HCT116 (cell line): ENCODE data around the gene TIPRL. TPM values are rescaled to one million over a fixed set of nuclear protein-coding genes. Genes with fewer than 3 reads are reported as not detected.

Source experiments
- ATAC-seq: fragments of 200-7000 bp; cut with Tn5 transposase; 2 replicates; pipeline ENCODE4 v1.9.1; 2020; ENCODE audit warnings: mild to moderate bottlenecking, moderate library complexity
- BruUV-seq: library from RNA; stranded (reverse); fragments of 400-500 nt; replicated peaks from 2 replicates; lab custom pipeline; 2021; lab: Mats Ljungman, UMichigan
- CTCF ChIA-PET: fragments of 300-600 bp; sonication (Branson Sonifier 250); formaldehyde crosslinking; loops from one replicate; lab custom pipeline; 2021; ENCODE audit warnings: antibody characterized with exemption; lab: Charles Lee
- POLR2A ChIA-PET: fragments of 300-600, 350-600 bp; sonication (Branson Sonifier 250); formaldehyde crosslinking; loops from one replicate; lab custom pipeline; 2021; ENCODE audit warnings: antibody characterized with exemption; lab: Charles Lee
- RAD21 ChIA-PET, 2 experiments: fragments of 300-600 bp; sonication (Branson Sonifier 250); formaldehyde crosslinking; loops; one replicate each; lab custom pipeline; 2023; ENCODE audit warnings: low total read pairs in 2 of 2; ENCODE audit not compliant: uncharacterized antibody in 2 of 2, unreplicated experiment in 2 of 2, low non-redundant PET in 1 of 2; lab: Charles Lee
- DNase-seq: peaks from one replicate; pipeline ENCODE4 v3.0.0-alpha.2; 2010; ENCODE audit warnings: low read depth, low spot score
- H2AFZ ChIP-seq: fragments of 200-600 bp; shearing (Covaris generic), sonication (generic); 2 replicates; pipeline ENCODE4 v1.6.1; 2017; ENCODE audit warnings: low read depth, mixed run types, mixed read lengths, antibody characterized with exemption, low read length; ENCODE audit not compliant: poor library complexity, severe bottlenecking
- H3K27ac ChIP-seq: 2 replicates; pipeline ENCODE4 v1.5.1; 2012; ENCODE audit warnings: low read depth, low read length
- H3K27me3 ChIP-seq: fragments of 200-600 bp; sonication (generic); 2 replicates; pipeline ENCODE4 v1.6.1; 2016; ENCODE audit warnings: mixed run types, low read length, mixed read lengths; ENCODE audit not compliant: insufficient read depth
- H3K36me3 ChIP-seq, 2 experiments: fragments of 200-500 bp in 1 of 2; fragments of 200-600 bp in 1 of 2; sonication (Bioruptor generic) in 1 of 2; sonication (generic) in 1 of 2; 2 replicates each; pipeline versions ENCODE4 v1.5.1 to v1.6.1; 2014 to 2016; ENCODE audit warnings: low read length in 2 of 2, inconsistent platforms in 1 of 2, mixed read lengths in 1 of 2, mixed run types in 1 of 2; ENCODE audit not compliant: insufficient read depth in 2 of 2, control insufficient read depth in 1 of 2
- H3K4me1 ChIP-seq, 2 experiments: fragments of 200-600 bp in 1 of 2; sonication (generic) in 1 of 2; 2 replicates each; pipeline versions ENCODE4 v1.5.1 to v1.6.1; 2012 to 2017; ENCODE audit warnings: low read length in 2 of 2, inconsistent platforms in 1 of 2, mild to moderate bottlenecking in 1 of 2, mixed read lengths in 1 of 2, mixed run types in 1 of 2, moderate library complexity in 1 of 2; ENCODE audit not compliant: insufficient read depth in 2 of 2, control insufficient read depth in 1 of 2
- H3K4me2 ChIP-seq: fragments of 200-600 bp; sonication (generic); 2 replicates; pipeline ENCODE4 v1.6.1; 2017; ENCODE audit warnings: mixed run types, low read length, mixed read lengths
- H3K4me3 ChIP-seq, 2 experiments: fragments of 200-600 bp in 1 of 2; sonication (generic) in 1 of 2; replicated peaks in 1 of 2; 2 replicates each; pipeline ENCODE4 v1.5.1; 2011 to 2016; ENCODE audit warnings: low read length in 2 of 2, control low read depth in 1 of 2, low read depth in 1 of 2, mild to moderate bottlenecking in 1 of 2, mixed read lengths in 1 of 2, mixed run types in 1 of 2
- H3K79me2 ChIP-seq: fragments of 200-600 bp; sonication (generic); 2 replicates; pipeline ENCODE4 v1.6.1; 2017; ENCODE audit warnings: mild to moderate bottlenecking, mixed run types, low read length, moderate library complexity, mixed read lengths; ENCODE audit not compliant: insufficient read depth
- H3K9ac ChIP-seq: fragments of 200-600 bp; sonication (generic); 2 replicates; pipeline ENCODE4 v1.6.1; 2016; ENCODE audit warnings: low read length, mixed read lengths
- H3K9me2 ChIP-seq: fragments of 200-600 bp; sonication (generic), shearing (Covaris generic); 2 replicates; pipeline ENCODE4 v1.6.1; 2017; ENCODE audit warnings: mixed run types, mild to moderate bottlenecking, moderate library complexity; ENCODE audit not compliant: insufficient read depth
- H3K9me3 ChIP-seq, 2 experiments: fragments of 200-500 bp in 1 of 2; fragments of 200-600 bp in 1 of 2; sonication (Bioruptor generic) in 1 of 2; sonication (generic) in 1 of 2; 2 replicates each; pipeline ENCODE4 v1.6.1; 2014 to 2017; ENCODE audit warnings: low read length in 2 of 2, mixed read lengths in 2 of 2, inconsistent platforms in 1 of 2, low read depth in 1 of 2, mild to moderate bottlenecking in 1 of 2, mixed run types in 1 of 2, moderate library complexity in 1 of 2; ENCODE audit not compliant: control insufficient read depth in 1 of 2, insufficient read depth in 1 of 2
- H4K20me1 ChIP-seq: fragments of 200-600 bp; sonication (generic), shearing (Covaris generic); 2 replicates; pipeline ENCODE4 v1.6.1; 2017; ENCODE audit warnings: mixed run types, mild to moderate bottlenecking, moderate library complexity; ENCODE audit not compliant: insufficient read depth
- ATF3 ChIP-seq: IDR thresholded peaks from 2 replicates; pipeline ENCODE4 v1.6.1; 2012
- CEBPB ChIP-seq: IDR thresholded peaks from 2 replicates; pipeline ENCODE4 v1.6.1; 2012; ENCODE audit warnings: low read depth
- ELF1 ChIP-seq: IDR thresholded peaks from 2 replicates; pipeline ENCODE4 v1.6.1; 2012; ENCODE audit warnings: low read depth, borderline replicate concordance
- EZH2 ChIP-seq: fragments of 200-600 bp; sonication (generic); IDR thresholded peaks from 2 replicates; pipeline ENCODE4 v1.6.1; 2017; ENCODE audit warnings: antibody characterized with exemption, mixed run types
- FOSL1 ChIP-seq: IDR thresholded peaks from 2 replicates; pipeline ENCODE4 v1.6.1; 2012; ENCODE audit warnings: low read depth
- JUND ChIP-seq: IDR thresholded peaks from 2 replicates; pipeline ENCODE4 v1.6.1; 2012
- MAX ChIP-seq: IDR thresholded peaks from 2 replicates; pipeline ENCODE4 v1.6.1; 2012
- POLR2A ChIP-seq: IDR thresholded peaks from 2 replicates; pipeline ENCODE4 v1.7.0; 2011; ENCODE audit warnings: borderline replicate concordance; ENCODE audit not compliant: insufficient read depth, insufficient read length; ENCODE audit errors: extremely low read depth
- POLR2AphosphoS5 ChIP-seq: IDR thresholded peaks from 2 replicates; pipeline ENCODE4 v1.6.1; 2011; ENCODE audit warnings: mild to moderate bottlenecking, low read depth, low read length, moderate library complexity
- SIN3A ChIP-seq: IDR thresholded peaks from 2 replicates; pipeline ENCODE4 v1.6.1; 2012; ENCODE audit warnings: low read depth
- SRF ChIP-seq: IDR thresholded peaks from 2 replicates; pipeline ENCODE4 v1.6.1; 2012; ENCODE audit warnings: low read depth
- intact Hi-C: fragments of 100-400 bp; cut with micrococcal nuclease; formaldehyde crosslinking; loops from 2 replicates; pipeline ENCODE4 v1.10.0; 2022
- total RNA-seq: library from RNA; stranded (reverse); gene quantifications from one replicate; pipeline ENCODE4 v1.2.1, GENCODE V29; 2021; ENCODE audit not compliant: unreplicated experiment

Gene TIPRL
- total RNA-seq, 1 experiment from 2014 or later: 36.4 TPM

- TF ChIP-seq CEBPB (no peak), ATF3 (no peak), POLR2AphosphoS5 (no peak), EZH2 (no peak), SRF (no peak), JUND (no peak)
Observed at GRCh38 chr1:168138134-168138533, 40.6 kb upstream of the TIPRL start (continued).

- no peaks in the 10 kb centered on the region for H4K20me1 ChIP-seq
- no peak overlapping the region for H3K9ac ChIP-seq
- TF ChIP-seq ELF1 (no peak), FOSL1 (no peak), POLR2A (no peak)
- ATAC-seq (no peak), DNase-seq (no peak)
- POLR2A ChIA-PET: no interaction called here
- RAD21 ChIA-PET: no interaction called here
- intact Hi-C loops: no loop called here
- no peak overlapping the region for H3K4me3 ChIP-seq
- peaks cover 11 to 26% of the 10 kb centered on the region in 2 experiments; a peak in 3 of 4 replicates for H3K4me1 ChIP-seq
- BruUV-seq: no TSS peak
- H3K27me3 ChIP-seq: no peaks in the 10 kb centered on the region
- H3K9me3 ChIP-seq: no peaks in the 10 kb centered on the region
- H3K27ac ChIP-seq: no peak overlapping the region
- no peaks in the 10 kb centered on the region for H3K9me2 ChIP-seq
- CTCF ChIA-PET: interaction anchor here (1.4 kb wide), 1 partner anchor 8 kb away, joined by 4 read pairs; no protein-coding TSS in a partner anchor
- H3K36me3 ChIP-seq: no peaks in the 10 kb centered on the region
- no peak overlapping the region for H3K4me2 ChIP-seq
- H3K79me2 ChIP-seq: no peaks in the 10 kb centered on the region; the same call in 1 of the 2 replicates
- H2AFZ ChIP-seq: no peak overlapping the region
Observed at GRCh38 chr1:168139070-168139469, 39.7 kb upstream of the TIPRL start.

- no peak overlapping the region for H3K4me2 ChIP-seq
- POLR2A ChIA-PET: no interaction called here
- no peaks in the 10 kb centered on the region for H3K79me2 ChIP-seq
Observed at GRCh38 chr1:168141871-168142385, 36.8 kb upstream of the TIPRL start.

More at GRCh38 chr1:168141871-168142385, 36.8 kb upstream of the TIPRL start:
- no peak overlapping the region for H3K27ac ChIP-seq
- RAD21 ChIA-PET: no interaction called here
- DNase-seq (no peak), ATAC-seq (no peak)
- intact Hi-C loops: no loop called here
- H3K9ac ChIP-seq: no peak overlapping the region
- H3K4me1 ChIP-seq: peaks cover 0 to 23% of the 10 kb centered on the region in 2 experiments; a peak in 2 of 4 replicates
- CTCF ChIA-PET: interaction anchor here (1.2 kb wide), 1 partner anchor 59 kb away, joined by 3 read pairs; no protein-coding TSS in a partner anchor
- no peaks in the 10 kb centered on the region for H3K27me3 ChIP-seq
- no peak overlapping the region for H3K4me3 ChIP-seq
- no peak overlapping the region for H2AFZ ChIP-seq
- H3K9me2 ChIP-seq: no peaks in the 10 kb centered on the region
- H3K36me3 ChIP-seq: no peaks in the 10 kb centered on the region
- TF ChIP-seq FOSL1: no peak
- TF ChIP-seq POLR2AphosphoS5: no peak
- TF ChIP-seq CEBPB: no peak
- TF ChIP-seq EZH2: no peak
- no peak for TF ChIP-seq SIN3A
- TF ChIP-seq MAX: no peak
- no peaks in the 10 kb centered on the region for H3K9me3 ChIP-seq
- BruUV-seq: no TSS peak
- H4K20me1 ChIP-seq: no peaks in the 10 kb centered on the region
